Measurements from ENCODE around the gene BRWD1. TPM values are rescaled to one million over a fixed set of nuclear protein-coding genes. Genes with fewer than 3 reads are reported as not detected.

The BRWD1 gene
- total RNA-seq, 1 donor from 2014 or later: 62.1 TPM

DNA sequence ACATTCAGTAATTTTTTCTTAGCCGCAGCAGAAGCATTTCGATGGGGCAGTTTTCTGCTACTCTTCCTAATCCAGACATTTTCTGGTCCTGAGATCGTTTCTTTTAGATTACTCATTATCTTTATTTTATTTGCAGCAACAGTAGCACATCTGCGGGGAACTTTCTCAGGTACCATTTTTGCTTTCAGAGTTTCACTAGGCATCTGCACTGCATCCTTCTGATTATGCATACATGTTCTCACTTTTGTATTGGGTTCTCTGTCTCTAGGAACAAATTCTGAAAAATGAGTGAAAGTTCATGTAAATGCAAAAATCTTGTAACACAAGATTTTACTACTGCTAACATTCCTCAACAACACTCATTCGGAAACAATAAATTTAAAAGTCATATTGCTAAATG is 126.3 kb downstream of the BRWD1 start:
- no peak for DNase-seq (ENCODE audit: extremely low spot score in 2 of 2)
- Histone ChIP-seq H3K27me3 (no peaks in the 10 kb centered on the region), H3K27ac (no peak overlapping the region), H3K4me1 (peaks cover 6% of the 10 kb centered on the region), H3K9me3 (no peaks in the 10 kb centered on the region), H3K36me3 (no peaks in the 10 kb centered on the region), H3K4me3 (no peak overlapping the region)
- intact Hi-C loops (cut with DNase I): loop anchor here (10.0 kb wide), 1 partner anchor 198 kb away; a partner anchor contains a TSS
- TF ChIP-seq POLR2A (IDR thresholded peaks at IDR 0.05): no peak

DNA sequence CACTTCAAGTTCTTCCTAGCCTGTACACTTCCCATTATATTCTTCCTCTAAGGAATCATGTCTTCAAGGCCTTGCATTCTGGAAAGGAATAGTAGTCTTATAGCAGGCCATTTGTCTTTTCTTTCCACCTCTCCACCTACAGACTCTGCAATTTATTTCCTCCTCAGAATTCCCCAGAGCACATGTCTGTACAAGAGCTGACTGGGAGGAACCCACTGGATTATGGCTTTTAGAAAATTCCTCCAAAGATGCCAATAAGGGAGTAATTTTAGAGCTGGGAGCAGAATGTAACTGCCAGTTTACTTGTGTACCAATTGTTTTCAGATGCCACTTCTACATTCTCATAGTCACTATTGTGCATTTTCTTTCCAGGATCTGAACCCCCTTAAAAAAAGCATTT is 126.8 kb downstream of the BRWD1 start:
- Histone ChIP-seq H3K36me3 (no peaks in the 10 kb centered on the region), H3K27ac (no peak overlapping the region), H3K4me1 (peaks cover 10% of the 10 kb centered on the region), H3K9me3 (no peaks in the 10 kb centered on the region), H3K27me3 (no peaks in the 10 kb centered on the region), H3K4me3 (no peak overlapping the region)
- no peak for DNase-seq (ENCODE audit: extremely low spot score in 2 of 2)
- TF ChIP-seq POLR2A (IDR thresholded peaks at IDR 0.05) (no peak), POLR2AphosphoS5 (IDR thresholded peaks at IDR 0.05; ENCODE audit: insufficient read depth in 1 of 2, low read depth in 1 of 2) (no peak)
- TF ChIP-seq, protein P1, sequence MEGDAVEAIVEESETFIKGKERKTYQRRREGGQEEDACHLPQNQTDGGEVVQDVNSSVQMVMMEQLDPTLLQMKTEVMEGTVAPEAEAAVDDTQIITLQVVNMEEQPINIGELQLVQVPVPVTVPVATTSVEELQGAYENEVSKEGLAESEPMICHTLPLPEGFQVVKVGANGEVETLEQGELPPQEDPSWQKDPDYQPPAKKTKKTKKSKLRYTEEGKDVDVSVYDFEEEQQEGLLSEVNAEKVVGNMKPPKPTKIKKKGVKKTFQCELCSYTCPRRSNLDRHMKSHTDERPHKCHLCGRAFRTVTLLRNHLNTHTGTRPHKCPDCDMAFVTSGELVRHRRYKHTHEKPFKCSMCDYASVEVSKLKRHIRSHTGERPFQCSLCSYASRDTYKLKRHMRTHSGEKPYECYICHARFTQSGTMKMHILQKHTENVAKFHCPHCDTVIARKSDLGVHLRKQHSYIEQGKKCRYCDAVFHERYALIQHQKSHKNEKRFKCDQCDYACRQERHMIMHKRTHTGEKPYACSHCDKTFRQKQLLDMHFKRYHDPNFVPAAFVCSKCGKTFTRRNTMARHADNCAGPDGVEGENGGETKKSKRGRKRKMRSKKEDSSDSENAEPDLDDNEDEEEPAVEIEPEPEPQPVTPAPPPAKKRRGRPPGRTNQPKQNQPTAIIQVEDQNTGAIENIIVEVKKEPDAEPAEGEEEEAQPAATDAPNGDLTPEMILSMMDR (IDR thresholded peaks at IDR 0.05): no peak
- intact Hi-C loops (cut with DNase I): loop anchor here (10.0 kb wide), 1 partner anchor 198 kb away; a partner anchor contains a TSS

DNA sequence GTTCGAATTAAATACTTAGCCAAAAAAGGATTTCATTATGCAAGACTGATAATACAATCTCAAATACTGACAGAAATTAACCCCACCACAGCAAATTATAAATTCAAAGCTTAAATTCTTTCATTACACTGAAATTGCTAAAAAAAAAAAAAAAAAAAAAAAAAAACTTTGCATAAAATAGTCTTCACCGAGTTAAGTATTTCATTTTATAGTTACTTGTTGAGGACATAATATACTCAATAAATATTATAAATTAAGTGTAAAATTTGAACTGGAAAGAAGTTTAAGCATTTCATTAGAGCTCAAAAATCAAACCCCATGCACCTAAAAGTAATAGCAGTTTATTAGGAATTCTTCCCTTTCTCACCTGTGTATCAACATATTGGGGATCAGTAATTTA is 128.3 kb downstream of the BRWD1 start:
- Histone ChIP-seq H3K9me3 (no peaks in the 10 kb centered on the region), H3K27ac (no peak overlapping the region), H3K4me1 (peaks cover 18% of the 10 kb centered on the region), H3K27me3 (no peaks in the 10 kb centered on the region), H3K4me3 (no peak overlapping the region), H3K36me3 (no peaks in the 10 kb centered on the region)
- no peak for DNase-seq (ENCODE audit: extremely low spot score in 2 of 2)
- TF ChIP-seq, protein P1 (IDR thresholded peaks at IDR 0.05): no peak
- TF ChIP-seq POLR2A (IDR thresholded peaks at IDR 0.05) (no peak), POLR2AphosphoS5 (IDR thresholded peaks at IDR 0.05; ENCODE audit: insufficient read depth in 1 of 2, low read depth in 1 of 2) (no peak)
- intact Hi-C loops (cut with DNase I): loop anchor here (10.0 kb wide), 1 partner anchor 200 kb away; a partner anchor contains a TSS

DNA sequence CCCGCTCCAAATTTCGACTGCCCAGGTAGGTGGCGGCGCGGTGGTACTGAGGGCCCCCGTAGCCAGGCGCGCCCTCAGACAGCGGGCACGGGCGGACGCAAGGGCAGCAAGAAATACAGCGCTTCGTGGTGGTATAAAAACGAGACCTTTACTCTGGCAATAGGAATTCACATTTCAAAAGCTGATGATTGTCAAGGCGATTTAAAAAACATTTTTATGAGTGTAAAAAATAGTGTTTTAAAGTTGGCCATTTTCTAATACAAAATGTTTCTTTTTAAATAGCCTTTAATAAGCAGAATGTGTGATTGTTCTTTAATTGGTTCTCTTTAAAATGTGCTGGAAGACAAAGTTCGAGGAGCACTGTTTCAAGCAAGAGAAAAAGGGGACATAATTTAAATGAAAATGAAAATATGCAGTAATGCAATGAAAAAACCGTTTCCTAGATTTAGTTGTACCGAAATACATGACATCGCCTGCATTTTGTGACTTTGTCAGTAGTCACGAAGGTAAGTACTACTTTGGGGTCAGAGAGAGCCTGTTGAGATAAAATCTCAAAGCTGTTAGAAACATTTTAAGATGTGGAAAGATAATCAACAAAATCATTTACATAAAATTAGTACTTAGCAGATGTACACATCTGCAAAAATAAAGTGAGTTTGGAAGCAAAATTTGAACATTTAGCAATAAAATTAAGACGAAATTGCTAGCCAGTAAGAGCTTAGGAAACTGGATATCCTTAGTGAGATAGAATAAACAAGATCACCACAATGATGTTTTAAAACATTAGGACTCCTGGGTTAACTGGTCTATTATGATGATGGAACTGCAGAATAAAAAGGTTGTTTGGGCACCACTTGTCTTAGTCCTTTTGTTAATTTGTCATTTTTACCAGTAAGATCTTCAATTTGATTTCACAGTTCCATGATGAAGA is 129.1 kb downstream of the BRWD1 start:
- H3K36me3 ChIP-seq: no peaks in the 10 kb centered on the region
- H3K4me3 ChIP-seq: peak overlapping the region; percentile 84 to 86
- peak in 1 of 2 donors; percentile 68 for TF ChIP-seq POLR2AphosphoS5 (IDR thresholded peaks at IDR 0.05; ENCODE audit: insufficient read depth in 1 of 2, low read depth in 1 of 2)
- TF ChIP-seq, protein P1 (IDR thresholded peaks at IDR 0.05): no peak
- intact Hi-C loops (cut with DNase I): loop anchor here (10.0 kb wide), 1 partner anchor 200 kb away; a partner anchor contains a TSS
- H3K4me1 ChIP-seq: peaks cover 18% of the 10 kb centered on the region
- H3K27ac ChIP-seq: peak overlapping the region; percentile 94
- H3K9me3 ChIP-seq: no peaks in the 10 kb centered on the region
- no peaks in the 10 kb centered on the region for H3K27me3 ChIP-seq
- no peak for DNase-seq (ENCODE audit: extremely low spot score in 2 of 2)

GRCh38 chr21:39183272-39184049 is 130.0 kb downstream of the BRWD1 start, which contains the start of gene PSMG1:
PSMG1 (minus strand) TSS chr21:39183451; CDS start chr21:39183385, 66 bp downstream.
- peak in 1 of 2 donors; percentile 69 for TF ChIP-seq POLR2A (IDR thresholded peaks at IDR 0.05)
- TF ChIP-seq, protein P1 (IDR thresholded peaks at IDR 0.05): peak in 1 of 3 experiments; percentile 27
- peak in 1 of 2 donors; percentile 76 for TF ChIP-seq POLR2AphosphoS5 (IDR thresholded peaks at IDR 0.05; ENCODE audit: insufficient read depth in 1 of 2, low read depth in 1 of 2)
- peak in 1 of 2 donors; percentile 94 for DNase-seq (ENCODE audit: extremely low spot score in 2 of 2)

More at GRCh38 chr21:39183272-39184049, 130.0 kb downstream of the BRWD1 start, which contains the start of gene PSMG1:
- peak within 1 kb of the TSS; percentile 84 to 86 for H3K4me3 ChIP-seq
- H3K4me1 ChIP-seq: peaks cover 18% of the 10 kb centered on the region
- no peaks in the 10 kb centered on the region for H3K27me3 ChIP-seq
- no peaks in the 10 kb centered on the region for H3K9me3 ChIP-seq
- H3K36me3 ChIP-seq: no peaks in the 10 kb centered on the region
- intact Hi-C loops (cut with DNase I): loop anchor here (10.0 kb wide), 1 partner anchor 201 kb away; a partner anchor contains a TSS
- H3K27ac ChIP-seq: peak within 1 kb of the TSS; percentile 94

All from vagina (tissue), 2 donors.